ENCODE measurements around the gene CRX. TPM values are rescaled to one million over a fixed set of nuclear protein-coding genes. Genes with fewer than 3 reads are reported as not detected.

CRX gene
- total and polyA plus RNA-seq, 8 donors: not detected

DNA sequence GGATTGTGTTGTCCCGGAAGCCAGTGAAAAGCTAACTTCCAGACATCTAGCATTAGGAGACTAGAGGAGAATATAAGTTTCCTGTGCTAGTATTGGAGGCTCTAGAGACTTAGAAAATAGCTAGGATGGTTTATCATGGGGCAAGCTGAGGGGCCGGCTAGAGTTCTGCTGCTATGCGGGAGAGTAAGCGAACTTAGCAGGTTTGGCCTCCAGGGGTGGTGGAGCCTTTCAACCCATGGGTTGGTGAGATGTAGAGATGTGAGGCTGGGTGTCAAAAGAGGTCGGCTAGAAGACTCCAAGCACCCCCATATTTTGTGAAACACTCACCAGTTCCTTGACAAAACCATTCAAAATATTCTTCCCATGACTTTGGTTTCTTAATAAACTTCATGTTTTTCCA, 60.0 kb downstream of the CRX start:
- DNase-seq: no peak
- 63 to 80% (median 73%) methylated on average over 5 of the region's 5 CpGs for WGBS, 5 donors
- intact Hi-C loops (cut with DNase I; ENCODE audit: low total_unique reads): no loop called here

DNA sequence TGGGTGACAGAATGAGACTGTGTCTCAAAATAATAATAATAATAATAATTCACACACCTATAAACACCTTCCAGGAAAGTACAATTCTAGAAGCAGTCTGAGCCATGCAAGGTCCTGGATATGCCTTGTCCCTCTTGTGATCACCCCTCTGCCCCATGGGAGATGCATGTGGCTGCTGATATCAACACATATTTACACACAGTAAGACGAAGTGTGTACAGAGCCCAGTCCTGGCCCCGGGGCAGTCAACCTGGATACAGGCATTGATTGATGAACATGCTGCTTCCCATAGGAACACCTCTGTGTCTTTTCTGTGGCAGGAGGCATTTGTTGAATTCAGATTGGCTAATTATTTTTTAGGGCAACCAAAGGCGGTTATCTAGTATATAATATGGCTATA, 61.2 kb downstream of the CRX start:
- no peaks in the 10 kb centered on the region for H3K36me3 ChIP-seq
- intact Hi-C loops (cut with DNase I; ENCODE audit: low total_unique reads): no loop called here
- no peaks in the 10 kb centered on the region for H3K4me1 ChIP-seq
- WGBS, 5 donors: 38 to 63% (median 46%) methylated on average over 3 of the region's 3 CpGs
- DNase-seq: no peak
- H3K9me3 ChIP-seq: no peaks in the 10 kb centered on the region
- H3K27ac ChIP-seq: no peak overlapping the region
- H3K4me3 ChIP-seq: no peak overlapping the region
- TF ChIP-seq, protein P1, sequence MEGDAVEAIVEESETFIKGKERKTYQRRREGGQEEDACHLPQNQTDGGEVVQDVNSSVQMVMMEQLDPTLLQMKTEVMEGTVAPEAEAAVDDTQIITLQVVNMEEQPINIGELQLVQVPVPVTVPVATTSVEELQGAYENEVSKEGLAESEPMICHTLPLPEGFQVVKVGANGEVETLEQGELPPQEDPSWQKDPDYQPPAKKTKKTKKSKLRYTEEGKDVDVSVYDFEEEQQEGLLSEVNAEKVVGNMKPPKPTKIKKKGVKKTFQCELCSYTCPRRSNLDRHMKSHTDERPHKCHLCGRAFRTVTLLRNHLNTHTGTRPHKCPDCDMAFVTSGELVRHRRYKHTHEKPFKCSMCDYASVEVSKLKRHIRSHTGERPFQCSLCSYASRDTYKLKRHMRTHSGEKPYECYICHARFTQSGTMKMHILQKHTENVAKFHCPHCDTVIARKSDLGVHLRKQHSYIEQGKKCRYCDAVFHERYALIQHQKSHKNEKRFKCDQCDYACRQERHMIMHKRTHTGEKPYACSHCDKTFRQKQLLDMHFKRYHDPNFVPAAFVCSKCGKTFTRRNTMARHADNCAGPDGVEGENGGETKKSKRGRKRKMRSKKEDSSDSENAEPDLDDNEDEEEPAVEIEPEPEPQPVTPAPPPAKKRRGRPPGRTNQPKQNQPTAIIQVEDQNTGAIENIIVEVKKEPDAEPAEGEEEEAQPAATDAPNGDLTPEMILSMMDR (IDR thresholded peaks at IDR 0.05): no peak
- TF ChIP-seq POLR2A (IDR thresholded peaks at IDR 0.05) (no peak), POLR2AphosphoS5 (IDR thresholded peaks at IDR 0.05) (no peak), EP300 (IDR thresholded peaks at IDR 0.05) (no peak)
- peaks cover 0 to 26% (median 3%) of the 10 kb centered on the region in 3 donors for H3K27me3 ChIP-seq

More for the DNA sequence above, 60.0 kb downstream of the CRX start:
- peaks cover 0 to 37% (median 3%) of the 10 kb centered on the region in 3 donors for H3K27me3 ChIP-seq
- H3K36me3 ChIP-seq: no peaks in the 10 kb centered on the region
- TF ChIP-seq EP300 (IDR thresholded peaks at IDR 0.05) (no peak), POLR2A (IDR thresholded peaks at IDR 0.05) (no peak), POLR2AphosphoS5 (IDR thresholded peaks at IDR 0.05) (no peak)
- TF ChIP-seq, protein P1 (IDR thresholded peaks at IDR 0.05): no peak
- H3K9me3 ChIP-seq: no peaks in the 10 kb centered on the region
- H3K4me1 ChIP-seq: no peaks in the 10 kb centered on the region
- H3K4me3 ChIP-seq: no peak overlapping the region
- H3K27ac ChIP-seq: no peak overlapping the region

DNA sequence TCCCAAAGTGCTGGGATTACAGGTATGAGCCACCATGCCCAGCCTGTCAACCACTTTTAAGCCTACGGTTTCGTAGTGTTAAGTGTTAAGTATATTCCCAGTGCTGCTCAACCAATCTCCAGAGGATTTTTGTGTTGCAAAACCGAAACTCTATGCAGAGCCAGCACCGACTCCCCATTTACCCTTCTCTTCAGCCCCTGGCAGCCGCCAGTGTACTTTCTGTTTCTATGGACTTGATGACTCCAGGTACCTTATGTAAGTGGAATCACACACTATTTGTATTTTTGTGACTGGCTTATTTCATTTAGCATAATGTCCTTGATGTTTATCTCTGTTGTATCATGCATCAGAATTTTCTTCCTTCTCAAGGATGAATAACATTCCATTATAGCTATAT, 63.3 kb downstream of the CRX start:
- peaks cover 0 to 24% (median 3%) of the 10 kb centered on the region in 3 donors for H3K27me3 ChIP-seq
- no peaks in the 10 kb centered on the region for H3K36me3 ChIP-seq
- DNase-seq: no peak
- no peaks in the 10 kb centered on the region for H3K9me3 ChIP-seq
- WGBS, 5 donors: 70 to 84% (median 77%) methylated on average over 5 of the region's 5 CpGs
- H3K4me3 ChIP-seq: no peak overlapping the region
- TF ChIP-seq EP300 (IDR thresholded peaks at IDR 0.05) (no peak), POLR2AphosphoS5 (IDR thresholded peaks at IDR 0.05) (no peak), POLR2A (IDR thresholded peaks at IDR 0.05) (no peak)
- TF ChIP-seq, protein P1 (IDR thresholded peaks at IDR 0.05): no peak
- H3K4me1 ChIP-seq: no peaks in the 10 kb centered on the region
- no peak overlapping the region for H3K27ac ChIP-seq
- intact Hi-C loops (cut with DNase I; ENCODE audit: low total_unique reads): no loop called here

DNA sequence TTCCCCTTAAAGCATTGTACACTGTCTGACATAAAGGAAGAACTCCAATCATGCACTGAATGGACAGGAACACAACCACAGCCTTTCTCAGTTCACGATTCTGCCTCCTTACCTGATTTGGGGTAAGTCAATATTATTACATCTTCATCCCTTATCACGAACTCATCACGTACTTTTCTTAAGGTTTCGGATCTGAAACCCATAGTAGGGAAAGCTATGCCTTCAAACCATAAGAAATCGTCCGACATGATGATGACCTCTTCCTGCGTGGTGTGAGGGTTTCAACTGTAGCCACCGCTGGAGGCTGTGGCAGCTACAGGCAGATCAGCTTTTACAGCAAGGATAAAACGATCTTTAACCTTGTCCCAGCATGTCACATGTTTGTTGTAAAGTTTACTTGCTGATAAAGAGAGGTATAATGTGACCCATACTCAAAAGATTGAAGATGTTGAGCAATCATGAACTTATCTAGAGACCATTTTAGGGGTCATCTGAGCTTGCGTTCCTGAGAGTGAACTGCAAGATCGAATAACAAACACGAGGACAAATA, 64.3 kb downstream of the CRX start, which contains the start of gene SULT2A1:
TSS of gene SULT2A1 (minus strand) at position 306 of the 550 bp plus-strand sequence. CDS start at position 248, 58 bp downstream.
- H3K9me3 ChIP-seq: no peaks in the 10 kb centered on the region
- peaks cover 0 to 2% (median 0%) of the 10 kb centered on the region in 4 donors for H3K4me1 ChIP-seq
- no peak for TF ChIP-seq EP300 (IDR thresholded peaks at IDR 0.05)
- no peak for TF ChIP-seq POLR2A (IDR thresholded peaks at IDR 0.05)
- TF ChIP-seq POLR2AphosphoS5 (IDR thresholded peaks at IDR 0.05): no peak
- TF ChIP-seq, protein P1 (IDR thresholded peaks at IDR 0.05): no peak
- intact Hi-C loops (cut with DNase I; ENCODE audit: low total_unique reads): no loop called here
- H3K4me3 ChIP-seq: no peak within 1 kb of the TSS
- no peak for DNase-seq
- no peaks in the 10 kb centered on the region for H3K36me3 ChIP-seq
- 41 to 59% (median 46%) methylated on average over 12 of the region's 12 CpGs for WGBS, 5 donors
- H3K27ac ChIP-seq: no peak within 1 kb of the TSS
- H3K27me3 ChIP-seq: peaks cover 0 to 24% (median 3%) of the 10 kb centered on the region in 3 donors

Measured in stomach (tissue), 9 donors.